HG03460 (cell line): ENCODE results near the gene STARD10.
"Not testable (repeated sequence)": the region's sequence is repeated elsewhere in the genome, so short reads cannot be mapped to it uniquely, and the experiment has no call there.

Source experiments
- ATAC-seq: cut with Tn5 transposase; IDR thresholded peaks from one replicate; pipeline ENCODE4 v1.9.1; 2021; ENCODE audit not compliant: unreplicated experiment

The STARD10 gene, protein sequence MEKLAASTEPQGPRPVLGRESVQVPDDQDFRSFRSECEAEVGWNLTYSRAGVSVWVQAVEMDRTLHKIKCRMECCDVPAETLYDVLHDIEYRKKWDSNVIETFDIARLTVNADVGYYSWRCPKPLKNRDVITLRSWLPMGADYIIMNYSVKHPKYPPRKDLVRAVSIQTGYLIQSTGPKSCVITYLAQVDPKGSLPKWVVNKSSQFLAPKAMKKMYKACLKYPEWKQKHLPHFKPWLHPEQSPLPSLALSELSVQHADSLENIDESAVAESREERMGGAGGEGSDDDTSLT

DNA sequence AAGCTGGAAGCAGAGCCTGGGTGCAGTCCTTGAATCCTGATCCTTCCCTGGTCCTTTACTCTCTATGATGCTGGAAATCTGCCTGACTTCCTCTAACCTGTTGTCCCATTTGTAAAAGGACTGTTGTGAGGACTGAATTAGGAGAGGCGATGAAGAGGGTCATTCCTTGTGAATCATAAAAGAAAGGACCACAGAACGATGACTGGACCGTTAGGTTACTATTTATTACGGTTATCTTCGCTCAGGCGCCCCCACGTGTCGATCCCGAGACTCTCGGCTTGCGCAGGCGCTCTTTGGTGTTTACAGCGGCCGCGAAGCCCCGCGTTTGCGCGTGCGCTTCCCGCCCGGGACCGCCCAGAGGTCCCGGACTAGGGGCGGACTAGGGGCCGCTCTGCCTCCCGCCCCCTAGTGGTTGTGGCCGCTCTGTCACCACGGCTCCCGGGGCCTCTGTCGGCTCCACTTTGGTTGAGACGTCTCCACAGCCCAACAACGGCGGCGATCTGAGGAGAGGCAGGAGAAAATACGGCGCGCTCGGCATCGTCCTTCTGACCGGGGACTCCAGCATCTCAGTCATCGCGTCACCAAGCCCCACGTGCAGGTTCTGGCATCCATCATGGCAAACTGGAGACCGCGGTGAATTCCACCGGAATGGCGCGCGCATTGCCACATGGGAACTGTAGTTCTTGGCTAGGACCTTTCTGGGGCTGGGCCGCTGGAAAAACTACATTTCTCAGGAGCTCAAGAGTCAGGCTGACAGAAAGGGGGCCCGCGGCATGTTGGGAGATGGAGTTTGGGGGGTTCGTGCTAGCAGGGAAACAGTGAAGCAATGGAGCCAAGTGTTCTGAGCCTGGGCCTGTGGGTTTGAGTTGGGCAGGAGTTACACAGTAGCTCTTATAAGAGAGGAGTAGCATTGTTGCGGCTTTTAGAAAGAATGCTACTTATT is at the start of gene STARD10:
Gene STARD10, minus strand, starts transcription at position 623 of the 943 bp plus-strand sequence. CDS start 12,866 bp downstream, outside the sequence.
- ATAC-seq = peak; percentile 84

DNA sequence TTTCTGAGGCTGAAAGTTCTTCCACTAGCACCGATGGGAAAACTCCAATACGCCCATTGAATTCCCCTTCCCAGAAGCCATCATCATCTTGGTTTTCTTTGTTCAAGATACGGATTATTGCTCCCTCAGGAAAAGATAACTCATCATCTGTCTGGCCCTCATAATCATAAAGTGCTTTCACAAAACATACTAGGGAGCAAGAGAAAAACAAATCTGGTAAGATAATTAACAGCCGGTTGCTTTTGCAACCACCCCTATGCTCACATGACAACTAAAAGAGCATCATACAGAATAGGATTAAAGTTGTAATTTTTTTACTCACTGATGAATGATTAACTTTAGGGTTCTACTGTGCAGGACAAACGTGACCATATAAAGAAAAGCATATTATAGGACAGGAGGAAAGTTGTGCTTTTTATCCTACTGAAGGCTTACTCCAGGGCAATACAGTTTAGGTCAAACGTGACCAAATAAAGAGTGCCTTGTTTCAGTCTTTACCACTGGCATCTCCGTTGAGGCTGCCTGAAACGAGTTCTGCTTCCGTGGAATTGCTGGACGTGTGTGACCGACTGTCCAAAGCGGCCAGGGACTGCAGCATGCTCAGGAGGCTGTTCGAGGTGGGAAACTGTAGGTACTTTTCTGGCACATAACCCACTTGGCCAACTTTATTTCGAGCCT is 48.9 kb upstream of the STARD10 start:
- no peak for ATAC-seq

DNA sequence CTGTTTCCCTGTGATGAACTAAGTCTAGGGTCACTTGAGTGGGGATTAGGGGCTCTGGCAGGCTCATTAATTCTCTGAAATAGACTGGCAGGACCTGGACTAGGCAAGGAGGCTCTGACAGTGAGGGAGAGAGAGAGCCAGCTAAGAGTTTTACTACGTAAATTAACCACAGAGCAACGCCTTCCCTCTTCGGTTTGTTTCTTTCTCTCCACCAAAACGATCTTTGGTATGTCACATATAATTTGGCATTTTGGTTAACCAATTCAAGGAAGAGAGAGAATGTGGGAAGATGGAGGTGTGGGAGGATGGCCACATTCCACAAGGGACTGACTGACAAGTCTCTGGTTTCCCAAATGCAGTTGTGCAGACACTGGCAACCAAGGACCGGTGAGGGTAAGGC is 48.3 kb upstream of the STARD10 start:
- no peak for ATAC-seq

DNA sequence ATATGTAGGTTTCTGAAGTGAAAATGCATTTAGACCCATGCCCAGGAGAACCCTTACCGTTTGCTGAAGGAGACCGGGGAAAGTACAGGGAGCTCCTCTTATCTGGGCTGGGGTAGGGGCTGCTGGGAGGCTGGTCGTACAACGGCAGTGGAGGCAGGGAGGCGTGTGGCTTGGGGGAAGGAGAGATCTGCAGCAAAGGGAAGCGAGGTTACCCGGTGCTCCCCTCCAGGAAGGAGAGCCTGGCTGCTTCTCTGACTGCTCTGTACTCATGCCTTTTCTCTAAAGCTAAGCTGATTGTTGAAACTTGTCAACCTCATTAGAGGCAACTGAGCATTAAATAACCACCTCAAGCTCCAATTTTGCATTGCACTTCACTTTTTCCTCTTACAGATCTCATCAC is 47.5 kb upstream of the STARD10 start:
- no peak for ATAC-seq

DNA sequence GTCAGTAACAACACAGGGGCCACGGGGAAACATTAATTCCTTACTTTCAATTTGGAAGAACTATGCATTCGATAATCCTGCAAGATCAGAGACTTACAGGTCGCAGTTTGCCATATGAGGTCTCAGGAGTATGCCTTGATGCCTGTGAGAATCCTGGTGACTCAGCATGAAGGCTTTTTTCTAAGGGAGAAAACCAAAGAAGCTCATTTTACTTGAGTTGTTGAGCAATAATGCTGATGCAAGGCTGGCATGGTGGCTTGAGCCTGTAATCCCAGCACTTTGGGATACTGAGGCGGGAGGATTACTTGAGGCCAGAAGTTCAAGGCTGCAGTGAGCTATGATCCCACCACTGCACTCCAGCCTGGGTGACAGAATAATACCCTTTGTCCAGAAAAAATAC is 46.9 kb upstream of the STARD10 start:
- no peak for ATAC-seq

DNA sequence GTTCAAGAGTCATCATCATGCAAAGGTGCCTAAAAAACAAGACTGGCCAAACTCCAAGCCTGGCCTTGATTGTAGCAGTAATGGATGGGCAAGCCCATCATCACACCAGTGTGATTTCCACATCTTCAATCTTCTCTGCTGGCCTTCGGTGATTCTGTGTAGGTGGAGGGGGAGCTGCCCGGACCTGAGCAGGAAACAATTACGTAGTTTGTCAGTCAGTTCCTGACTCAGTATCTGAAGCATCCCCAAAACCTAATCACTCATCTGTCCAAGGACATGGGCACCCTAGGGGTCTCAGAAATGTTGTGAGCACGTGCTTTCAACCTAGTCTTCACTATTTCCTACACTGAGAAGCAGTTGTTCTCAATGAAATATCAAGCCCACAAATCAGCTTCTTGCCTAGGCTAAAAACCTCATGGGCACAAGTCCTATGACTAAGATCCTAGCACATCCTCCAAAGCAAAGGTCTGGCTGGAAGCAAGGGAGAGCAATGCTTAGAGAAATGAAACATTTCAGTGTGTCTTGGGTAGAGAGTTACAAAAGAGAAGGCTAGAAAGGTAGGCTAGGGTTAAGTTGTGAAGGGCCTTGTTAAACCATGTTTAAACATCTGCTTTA is 45.0 kb upstream of the STARD10 start:
- ATAC-seq = no peak

DNA sequence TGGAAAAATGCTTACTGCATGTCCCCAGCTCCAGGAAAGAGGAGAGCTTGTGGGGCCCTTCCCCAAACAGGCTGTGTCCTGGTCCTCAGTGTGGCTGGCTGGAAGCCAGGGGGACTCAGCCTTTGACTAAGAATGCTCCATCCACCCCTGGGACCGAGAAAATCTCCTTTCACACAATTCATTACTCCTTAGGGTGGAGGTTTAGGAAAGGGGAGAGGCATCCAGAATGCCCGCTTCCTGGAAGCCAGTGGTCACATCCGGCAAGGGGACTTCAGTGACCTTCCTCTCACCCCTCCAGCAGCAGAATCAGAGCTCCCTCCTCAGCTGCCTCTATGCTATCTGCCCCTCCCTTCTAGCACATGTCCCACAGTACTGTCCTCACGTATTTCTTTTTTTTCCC is 42.3 kb upstream of the STARD10 start:
- ATAC-seq = no peak

DNA sequence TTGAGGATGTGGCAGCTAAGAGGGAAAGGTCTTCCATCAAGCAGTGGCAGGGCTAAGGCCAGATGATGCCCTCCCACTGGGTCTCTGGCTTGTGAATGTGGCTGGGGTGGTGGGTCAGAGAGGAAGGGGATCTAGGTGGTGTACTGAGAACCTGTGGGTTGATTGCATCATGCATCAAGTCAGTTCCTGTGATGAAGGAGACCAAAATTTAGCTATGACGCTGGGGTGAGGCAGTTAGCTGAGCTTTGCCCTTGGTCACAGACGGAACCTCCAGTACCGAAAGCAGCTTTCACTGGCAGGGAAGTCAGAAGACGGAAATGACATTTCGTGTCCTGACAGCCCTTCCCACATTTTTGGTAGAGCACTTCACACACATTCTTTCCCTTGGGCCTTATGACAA is 41.1 kb upstream of the STARD10 start:
- no peak for ATAC-seq

DNA sequence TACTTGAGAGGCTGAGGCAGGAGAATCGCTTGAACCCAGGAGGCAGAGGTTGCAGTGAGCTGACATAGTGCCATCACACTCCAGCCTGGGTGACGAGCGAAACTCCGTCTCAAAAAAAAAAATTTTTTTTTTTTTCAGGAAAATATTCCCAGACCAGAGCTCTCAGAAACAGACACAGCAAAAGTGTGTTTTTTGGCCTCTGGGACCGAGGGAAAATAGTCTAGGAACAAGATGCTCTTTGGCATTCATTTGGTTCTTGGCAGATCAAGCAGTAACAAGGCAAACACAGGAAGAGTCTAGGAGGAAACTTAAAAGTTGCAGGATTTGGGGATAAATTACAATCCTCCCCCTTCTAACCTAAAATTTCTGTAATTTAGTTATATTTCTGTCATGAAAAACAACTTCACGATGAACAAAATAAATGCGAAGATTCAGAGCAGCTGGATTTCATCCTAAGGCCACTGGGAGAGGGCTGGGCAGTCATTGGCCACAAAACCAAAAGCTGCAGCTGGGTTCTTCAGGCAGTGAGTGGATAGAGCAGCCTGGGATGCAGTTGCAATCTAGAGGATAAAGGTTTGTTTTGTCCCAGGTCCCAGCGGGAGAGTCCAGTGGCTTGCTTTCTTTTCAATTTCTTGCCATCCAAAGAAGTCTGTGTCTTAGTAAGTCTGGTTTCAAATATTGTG is 40.1 kb upstream of the STARD10 start:
- no peak for ATAC-seq

DNA sequence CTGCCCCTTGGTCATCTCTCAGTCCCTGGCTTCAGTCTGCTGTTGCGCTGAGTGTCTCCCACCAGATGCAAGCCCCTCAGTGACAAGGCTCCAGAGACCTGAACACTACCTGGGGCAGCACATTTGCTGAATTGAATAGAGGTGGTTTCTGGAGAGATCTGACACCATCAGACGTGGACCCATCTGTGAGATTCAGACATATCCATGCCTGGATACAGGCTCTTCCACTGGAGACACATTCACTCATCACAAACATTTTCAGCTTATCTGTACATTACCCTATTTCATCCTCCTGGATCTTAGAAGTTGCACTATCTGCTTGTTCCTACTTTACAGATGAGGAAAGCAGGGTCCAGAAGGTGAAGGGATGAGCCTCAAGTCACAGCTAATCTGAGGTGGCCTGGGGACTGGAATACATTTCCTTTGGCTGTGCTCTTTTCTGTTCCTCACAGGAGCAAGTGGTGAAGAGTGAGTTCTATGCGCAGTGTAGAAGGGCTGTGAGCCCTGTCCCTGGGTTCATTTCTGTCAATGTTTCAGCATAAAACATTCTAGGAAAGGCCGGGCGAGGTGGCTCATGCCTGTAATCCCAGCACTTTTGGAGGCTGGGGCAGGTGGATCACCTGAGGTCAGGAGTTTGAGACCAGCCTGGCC is 39.4 kb upstream of the STARD10 start:
- no peak for ATAC-seq

DNA sequence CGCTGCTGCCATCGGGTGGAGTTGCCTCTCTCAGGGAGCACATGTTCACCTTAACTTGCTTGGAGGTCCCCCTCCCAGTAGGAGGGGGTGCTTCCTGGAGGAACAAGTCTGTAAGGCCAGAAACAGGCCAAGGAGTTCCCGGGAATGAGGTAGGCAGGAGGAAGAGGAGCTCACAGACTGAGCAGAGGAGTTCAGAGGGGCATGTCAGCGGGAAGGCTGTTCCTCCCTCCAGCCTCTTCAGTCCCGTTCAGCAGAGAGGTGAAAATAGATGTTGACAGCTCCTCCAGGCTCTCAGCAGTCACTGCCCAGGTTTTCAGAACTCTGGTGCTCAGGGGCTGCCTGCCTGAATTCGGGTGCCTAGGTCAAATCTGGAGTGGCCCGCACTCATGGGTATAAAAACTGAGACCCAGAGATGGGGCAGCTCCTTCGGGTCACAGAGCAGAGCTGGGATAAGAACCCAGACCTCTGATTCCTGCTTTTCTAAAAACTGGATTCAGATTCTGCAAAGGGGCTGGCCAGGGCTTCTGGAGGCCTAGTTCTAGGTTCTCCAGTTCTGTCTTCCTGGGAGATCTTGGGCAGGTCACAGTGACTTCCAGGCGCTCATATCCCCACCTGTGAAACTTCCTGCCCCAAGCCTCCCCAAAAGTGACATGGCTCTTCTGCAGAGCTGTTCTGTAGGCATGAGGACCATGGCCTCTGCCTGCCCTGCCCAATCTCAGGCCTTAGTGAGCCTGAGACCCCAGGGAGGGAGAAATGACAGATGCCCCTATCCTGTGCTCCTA is 38.6 kb upstream of the STARD10 start:
- ATAC-seq = no peak

DNA sequence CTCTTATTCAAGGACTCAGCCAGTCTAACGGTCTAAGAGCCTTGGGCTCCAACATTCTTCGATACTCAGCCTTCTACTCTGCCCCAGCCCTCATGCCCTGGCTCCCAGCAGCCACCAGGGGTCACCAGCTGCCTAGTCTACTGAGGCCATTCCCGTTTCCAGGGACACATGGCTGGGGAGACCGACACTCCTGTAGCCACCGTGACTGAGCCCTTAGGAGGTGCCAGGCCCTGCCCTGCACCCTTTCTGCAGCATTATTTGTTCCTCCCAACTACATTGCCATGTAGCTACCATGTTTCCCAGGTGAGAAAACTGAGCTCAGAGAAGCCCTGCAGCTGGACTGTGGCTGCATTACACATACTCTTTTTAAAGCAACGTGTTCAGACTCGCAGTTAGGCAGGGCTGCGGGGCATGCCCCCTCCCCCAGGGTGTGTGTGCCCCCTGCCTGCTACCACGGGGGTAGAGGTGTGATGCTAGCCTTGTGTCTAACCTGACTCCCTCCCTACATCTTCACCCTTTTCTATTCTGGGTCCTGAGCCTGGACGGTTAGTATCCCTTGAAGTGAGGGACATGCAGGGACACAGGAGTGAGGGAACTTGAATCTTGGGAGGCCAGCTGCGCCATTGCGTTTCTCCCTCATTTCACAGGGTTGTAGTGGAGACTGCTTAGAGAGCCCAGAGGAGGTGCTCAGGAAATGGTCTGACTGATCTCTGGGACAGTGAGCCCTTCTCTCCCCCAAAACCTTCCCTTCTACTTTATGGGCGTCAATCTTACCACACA is 37.9 kb upstream of the STARD10 start:
- ATAC-seq = no peak

DNA sequence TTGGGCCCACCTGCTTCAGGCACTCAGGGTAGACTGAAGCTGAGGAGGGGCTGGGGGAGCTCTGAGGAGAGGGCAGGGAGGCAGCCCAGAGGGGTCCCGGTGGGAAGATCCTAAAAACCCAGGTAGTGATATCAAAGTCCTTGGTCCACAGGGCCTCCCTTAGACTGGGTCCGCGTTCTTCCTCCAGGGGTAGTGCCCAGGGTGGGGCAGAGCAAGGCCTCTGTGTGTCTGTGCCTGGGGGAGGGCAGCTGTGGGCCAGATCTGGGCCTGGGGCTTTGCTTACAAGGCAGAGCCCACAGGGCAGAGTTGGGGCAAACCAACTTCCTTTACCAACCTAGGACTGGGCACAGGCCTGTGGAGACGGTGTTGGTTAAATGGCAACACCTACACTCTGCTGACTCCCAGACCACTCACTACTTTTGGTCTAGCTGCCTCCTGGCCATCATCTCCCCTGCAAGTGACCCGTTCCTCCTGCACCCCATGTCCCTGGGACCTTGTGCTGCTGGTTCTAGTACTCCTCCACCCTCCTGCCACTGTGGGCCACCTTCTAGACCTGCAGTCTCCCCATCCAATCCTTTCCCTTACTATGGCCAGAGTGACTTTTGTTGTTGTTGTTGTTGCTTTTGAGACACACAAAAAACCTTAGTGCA is 36.2 kb upstream of the STARD10 start:
- no peak for ATAC-seq

DNA sequence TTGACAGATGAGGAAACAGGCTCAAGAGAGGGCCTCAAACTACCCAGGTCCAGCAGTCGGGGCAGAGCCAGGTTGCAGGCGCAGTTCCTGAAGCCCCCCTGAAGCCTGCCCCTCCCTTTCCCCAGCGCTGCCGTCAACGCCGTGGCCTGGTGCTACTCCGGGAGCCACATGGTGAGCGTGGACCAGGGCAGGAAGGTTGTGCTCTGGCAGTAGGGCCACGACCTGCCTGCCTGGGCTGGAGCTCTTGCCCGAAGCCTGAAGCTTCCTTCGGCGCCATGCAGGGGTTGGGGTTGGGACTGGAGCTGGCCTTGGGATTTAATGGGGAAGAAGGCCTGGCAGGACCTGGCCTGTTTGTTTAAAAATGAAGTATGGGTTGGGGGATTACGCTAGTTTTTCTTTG is 35.3 kb upstream of the STARD10 start:
- ATAC-seq = no peak

DNA sequence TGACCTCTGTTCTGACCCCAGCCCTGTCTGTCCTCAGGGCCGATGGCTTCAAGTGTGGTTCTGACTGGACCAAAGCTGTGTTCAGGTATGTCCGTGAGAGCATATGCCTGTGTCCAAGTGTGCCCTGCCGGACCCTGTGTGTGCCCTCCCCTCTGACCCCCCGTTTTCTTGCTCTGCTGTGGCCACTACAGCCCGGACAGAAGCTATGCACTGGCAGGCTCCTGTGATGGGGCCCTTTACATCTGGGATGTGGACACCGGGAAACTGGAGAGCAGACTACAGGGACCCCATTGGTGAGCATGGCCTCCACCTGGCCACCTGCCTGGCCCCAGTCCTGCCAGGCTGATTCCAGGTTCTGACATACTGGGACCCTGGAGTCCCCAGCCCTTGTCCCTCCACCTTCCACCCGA is 34.9 kb upstream of the STARD10 start:
- no peak for ATAC-seq

DNA sequence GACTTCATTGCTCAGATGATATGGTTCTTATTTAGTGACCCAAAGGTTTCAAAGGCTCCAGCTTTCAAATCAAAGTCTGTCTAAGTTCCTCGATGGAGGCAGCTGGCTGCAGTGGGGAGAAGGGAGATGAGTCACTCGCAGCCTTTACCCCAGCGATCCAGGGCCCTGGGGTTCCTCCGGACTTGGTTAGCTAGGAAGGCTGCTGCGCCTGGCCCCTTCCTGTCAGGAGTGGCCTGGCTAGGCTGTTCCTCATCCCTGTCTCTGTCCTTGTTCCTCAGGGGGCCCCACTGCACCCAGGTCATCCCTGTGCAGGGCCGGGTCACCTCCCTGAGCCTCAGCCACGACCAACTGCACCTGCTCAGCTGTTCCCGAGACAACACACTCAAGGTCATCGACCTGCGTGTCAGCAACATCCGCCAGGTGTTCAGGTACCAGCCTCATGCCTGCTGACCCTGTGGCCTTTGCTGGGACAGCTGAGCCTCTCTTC is 34.3 kb upstream of the STARD10 start:
- no peak for ATAC-seq

DNA sequence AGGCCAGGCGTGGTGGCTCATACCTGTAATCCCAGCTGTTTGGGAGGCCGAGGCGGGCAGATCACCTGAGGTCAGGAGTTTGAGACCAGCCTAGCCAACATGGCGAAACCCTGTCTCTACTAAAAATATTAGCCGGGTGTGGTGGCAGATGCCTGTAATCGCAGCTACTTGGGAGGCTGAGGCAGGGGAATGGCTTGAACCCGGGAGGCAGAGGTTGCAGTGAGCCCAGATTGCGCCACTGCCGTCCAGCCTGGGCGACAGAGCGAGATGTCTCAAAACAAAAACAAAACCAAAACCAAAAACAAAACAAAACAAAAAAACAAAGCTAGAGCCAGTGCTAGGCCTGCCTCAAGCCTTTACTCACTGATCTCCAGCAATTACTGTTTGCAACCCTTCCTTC is 33.8 kb upstream of the STARD10 start:
- not testable (repeated sequence) for ATAC-seq

DNA sequence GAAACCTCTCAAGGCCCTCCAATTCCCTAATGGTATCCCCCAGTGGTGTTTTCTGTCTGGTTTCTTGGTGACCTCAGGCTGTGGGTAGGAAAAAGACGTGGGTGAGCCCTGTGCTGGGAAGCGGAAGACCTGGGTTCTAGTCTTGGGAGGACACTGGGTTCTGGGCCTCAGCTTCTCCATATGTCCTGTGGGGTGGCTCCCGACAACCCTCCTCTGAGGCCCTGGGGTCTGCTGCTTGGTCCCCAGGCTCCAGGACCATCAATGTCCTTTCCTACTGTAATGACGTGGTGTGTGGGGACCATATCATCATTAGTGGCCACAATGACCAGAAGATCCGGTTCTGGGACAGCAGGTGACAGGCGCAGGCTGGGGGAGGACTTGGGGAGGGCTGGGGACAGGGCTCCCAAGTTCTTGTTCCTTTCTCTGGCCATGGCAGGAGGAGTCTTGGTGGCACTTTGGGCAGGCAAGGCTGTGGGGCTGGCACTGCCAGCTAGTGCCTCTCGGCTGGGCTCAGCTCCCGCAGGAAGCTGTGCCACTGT is 33.2 kb upstream of the STARD10 start:
- no peak for ATAC-seq
